ENCODE measurements around the gene RBCK1. TPM values are rescaled to one million over a fixed set of nuclear protein-coding genes. Genes with fewer than 3 reads are reported as not detected.
"Not testable (repeated sequence)": the region's sequence is repeated elsewhere in the genome, so short reads cannot be mapped to it uniquely, and the experiment has no call there.

The RBCK1 gene
- total and polyA plus RNA-seq, 4 donors: 58.3 to 108 (median 98.7) TPM

GRCh38 chr20:444862-445426 lies 36.8 kb downstream of the RBCK1 start:
- Histone ChIP-seq H3K27me3 (ENCODE audit: control insufficient read depth in 3 of 3, insufficient read depth in 3 of 3, low read length in 2 of 3) (no peaks in the 10 kb centered on the region), H3K27ac (ENCODE audit: low read depth in 1 of 2, low read length in 1 of 2) (no peak overlapping the region), H3K4me3 (no peak overlapping the region), H3K36me3 (ENCODE audit: control insufficient read depth in 4 of 4, insufficient read depth in 4 of 4, low read length in 4 of 4) (peaks cover 20 to 31% (median 23%) of the 10 kb centered on the region in 4 donors), H3K9ac (ENCODE audit: insufficient read depth in 1 of 2, low read length in 2 of 2) (no peak overlapping the region), H3K9me3 (ENCODE audit: control insufficient read depth in 4 of 4, insufficient read depth in 3 of 4, low read length in 3 of 4) (no peaks in the 10 kb centered on the region), H3K4me1 (ENCODE audit: control insufficient read depth in 5 of 5, insufficient read depth in 5 of 5, low read length in 5 of 5) (peaks cover 0 to 11% (median 0%) of the 10 kb centered on the region in 5 donors)
- ATAC-seq (ENCODE audit: insufficient read depth, low FRiP score) (no peak), DNase-seq (no peak)
- 69 to 72% methylated on average over 12 of the region's 12 CpGs for WGBS, 2 donors
- no peak for TF ChIP-seq CTCF (IDR thresholded peaks at IDR 0.05; ENCODE audit: control extremely low read depth, extremely low read depth)

GRCh38 chr20:445514-446336 lies 37.6 kb downstream of the RBCK1 start:
- Histone ChIP-seq H3K4me3 (no peak overlapping the region), H3K27me3 (ENCODE audit: control insufficient read depth in 3 of 3, insufficient read depth in 3 of 3, low read length in 2 of 3) (no peaks in the 10 kb centered on the region), H3K9ac (ENCODE audit: insufficient read depth in 1 of 2, low read length in 2 of 2) (no peak overlapping the region), H3K4me1 (ENCODE audit: control insufficient read depth in 5 of 5, insufficient read depth in 5 of 5, low read length in 5 of 5) (peaks cover 0 to 11% (median 0%) of the 10 kb centered on the region in 5 donors), H3K9me3 (ENCODE audit: control insufficient read depth in 4 of 4, insufficient read depth in 3 of 4, low read length in 3 of 4) (no peaks in the 10 kb centered on the region), H3K27ac (ENCODE audit: low read depth in 1 of 2, low read length in 1 of 2) (peak overlapping the region in 1 of 2 donors; percentile 23), H3K36me3 (ENCODE audit: control insufficient read depth in 4 of 4, insufficient read depth in 4 of 4, low read length in 4 of 4) (peaks cover 14 to 23% (median 17%) of the 10 kb centered on the region in 4 donors)
- TF ChIP-seq CTCF (IDR thresholded peaks at IDR 0.05; ENCODE audit: control extremely low read depth, extremely low read depth): no peak
- ATAC-seq (ENCODE audit: insufficient read depth, low FRiP score) (no peak), DNase-seq (peak; percentile 45 to 66 (median 48))
- WGBS, 2 donors: 71 to 79% methylated on average over 5 of the region's 5 CpGs

GRCh38 chr20:452021-452420 lies 43.9 kb downstream of the RBCK1 start:
- not testable (repeated sequence) for ATAC-seq (ENCODE audit: insufficient read depth, low FRiP score); H3K9ac ChIP-seq (ENCODE audit: insufficient read depth in 1 of 2, low read length in 2 of 2); H3K9me3 ChIP-seq (ENCODE audit: control insufficient read depth in 4 of 4, insufficient read depth in 3 of 4, low read length in 3 of 4); H3K36me3 ChIP-seq (ENCODE audit: control insufficient read depth in 4 of 4, insufficient read depth in 4 of 4, low read length in 4 of 4); H3K27me3 ChIP-seq (ENCODE audit: control insufficient read depth in 3 of 3, insufficient read depth in 3 of 3, low read length in 2 of 3); DNase-seq; H3K4me3 ChIP-seq; H3K4me1 ChIP-seq (ENCODE audit: control insufficient read depth in 5 of 5, insufficient read depth in 5 of 5, low read length in 5 of 5); H3K27ac ChIP-seq (ENCODE audit: low read depth in 1 of 2, low read length in 1 of 2)
- whole genome bisulfite sequencing, 2 donors: 88 to 92% methylated on average over 11 of the region's 11 CpGs

- no peak overlapping the region for H3K27ac ChIP-seq (ENCODE audit: low read depth in 1 of 2, low read length in 1 of 2)
- no peaks in the 10 kb centered on the region for H3K27me3 ChIP-seq (ENCODE audit: control insufficient read depth in 3 of 3, insufficient read depth in 3 of 3, low read length in 2 of 3)
- no peak for DNase-seq
- no peak for ATAC-seq (ENCODE audit: insufficient read depth, low FRiP score)
- no peak overlapping the region for H3K9ac ChIP-seq (ENCODE audit: insufficient read depth in 1 of 2, low read length in 2 of 2)
- 80 to 86% methylated on average over 3 of the region's 3 CpGs for WGBS, 2 donors
- H3K36me3 ChIP-seq (ENCODE audit: control insufficient read depth in 4 of 4, insufficient read depth in 4 of 4, low read length in 4 of 4): peaks cover 0 to 2% (median 0%) of the 10 kb centered on the region in 4 donors
- H3K4me1 ChIP-seq (ENCODE audit: control insufficient read depth in 5 of 5, insufficient read depth in 5 of 5, low read length in 5 of 5): peaks cover 3 to 12% (median 8%) of the 10 kb centered on the region in 5 donors
- no peaks in the 10 kb centered on the region for H3K9me3 ChIP-seq (ENCODE audit: control insufficient read depth in 4 of 4, insufficient read depth in 3 of 4, low read length in 3 of 4)
- TF ChIP-seq CTCF (IDR thresholded peaks at IDR 0.05; ENCODE audit: control extremely low read depth, extremely low read depth): no peak
- no peak overlapping the region for H3K4me3 ChIP-seq
Measured at GRCh38 chr20:454951-455350, 46.9 kb downstream of the RBCK1 start.

All from lung (tissue), 12 donors.